Measurements from ENCODE around the gene BST1.
A peak's percentile ranks its signal among the peaks of the same experiment; 100 is the strongest.
"Not testable (repeated sequence)": the region's sequence is repeated elsewhere in the genome, so short reads cannot be mapped to it uniquely, and the experiment has no call there.

The BST1 gene

DNA sequence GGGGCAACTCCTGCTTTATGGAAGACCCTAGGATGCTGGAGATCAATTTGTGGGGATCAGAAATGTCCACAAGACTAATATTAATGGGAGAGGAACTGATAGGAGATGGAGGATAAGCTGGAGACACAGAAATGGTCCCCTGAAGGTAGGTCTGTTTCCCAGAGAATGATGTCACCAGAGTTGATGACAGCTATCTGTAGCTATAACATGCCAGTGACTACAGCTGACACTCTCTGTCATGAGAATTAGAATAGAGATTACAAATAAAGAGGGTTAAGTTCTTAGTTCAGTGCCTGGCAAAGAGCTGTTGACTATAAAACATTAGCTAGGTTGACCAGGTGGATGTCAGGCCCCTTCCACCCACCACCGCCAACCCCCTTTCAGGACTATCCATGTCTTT is 9.3 kb downstream of the BST1 start:
- no peak for DNase-seq (ENCODE audit: low read depth in 2 of 2)

GRCh38 chr4:15714141-15714540 is 11.3 kb downstream of the BST1 start:
- DNase-seq (ENCODE audit: low read depth in 2 of 2), result no peak

DNA sequence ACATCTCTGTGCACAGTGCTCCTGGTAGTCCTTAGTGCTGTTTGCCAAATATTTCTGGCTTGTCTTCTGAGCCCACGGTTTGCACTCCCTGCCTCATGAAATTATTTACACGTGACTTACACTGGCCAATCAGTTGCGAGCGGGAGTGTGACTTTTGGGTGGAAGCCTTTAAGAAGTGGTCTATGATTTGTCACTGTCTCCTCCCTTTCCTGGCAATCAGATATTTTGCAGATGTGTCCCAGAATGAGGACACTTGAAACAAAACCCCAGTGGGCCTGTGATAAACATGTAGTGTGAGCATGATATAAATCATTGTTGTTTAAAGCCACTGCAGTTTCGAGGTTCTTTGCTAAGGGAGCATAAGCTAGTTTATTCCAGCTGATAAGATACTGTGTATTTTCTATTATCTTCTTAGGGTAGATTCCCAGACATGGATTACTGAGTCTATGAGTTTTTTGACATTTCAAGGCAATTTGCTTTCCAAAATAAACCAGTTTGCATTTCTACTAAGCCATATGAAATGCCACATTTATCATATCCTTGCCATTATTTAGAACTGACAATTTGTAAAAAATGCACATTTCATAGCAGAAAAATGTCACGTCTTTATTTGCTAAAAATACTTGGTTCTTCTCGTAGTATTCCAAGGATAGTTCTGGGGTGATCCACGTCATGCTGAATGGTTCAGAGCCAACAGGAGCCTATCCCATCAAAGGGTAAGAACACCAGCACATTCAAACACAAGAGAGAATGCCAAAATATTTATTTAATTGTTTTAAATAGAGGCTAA is 12.0 kb downstream of the BST1 start:
- no peak for DNase-seq (ENCODE audit: low read depth in 2 of 2)

DNA sequence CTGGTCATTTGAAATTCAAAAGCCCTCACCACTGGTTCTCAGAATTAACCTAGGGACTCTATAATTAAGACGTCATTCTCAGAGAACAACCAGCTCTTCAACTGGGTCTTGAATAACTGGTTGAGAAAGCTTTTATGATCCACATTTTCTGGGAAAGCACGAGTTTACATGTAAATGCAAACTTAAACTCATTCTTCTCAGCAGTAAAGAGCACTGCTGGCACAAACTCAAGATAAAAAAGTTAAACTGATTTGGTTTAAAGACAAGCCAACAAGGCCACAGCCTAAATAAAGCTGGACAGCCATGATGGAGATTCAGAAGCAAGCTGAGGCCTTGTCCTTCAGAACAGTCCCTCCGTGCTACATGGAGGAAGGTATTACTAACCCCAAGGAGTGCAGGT is 13.2 kb downstream of the BST1 start:
- no peak for DNase-seq (ENCODE audit: low read depth in 2 of 2)

DNA sequence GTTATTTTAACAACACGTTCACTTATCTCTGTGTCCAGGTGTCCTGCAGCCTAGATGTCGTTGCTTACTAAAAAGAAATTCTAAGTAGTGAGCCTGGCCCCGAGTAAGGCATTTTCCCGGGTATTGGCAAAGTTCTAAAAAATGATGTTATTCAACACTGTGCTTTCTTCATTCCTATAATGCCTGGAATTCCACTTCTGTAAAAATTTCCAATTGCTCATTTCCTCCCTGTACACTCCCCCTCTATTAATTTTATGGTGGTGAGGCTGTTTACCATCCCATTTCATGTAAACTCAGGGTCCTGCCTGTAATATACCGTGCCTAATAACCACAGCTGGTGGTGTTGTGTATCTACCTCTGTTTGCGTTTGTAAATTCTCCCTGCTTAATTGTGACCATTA is 14.2 kb downstream of the BST1 start:
- no peak for DNase-seq (ENCODE audit: low read depth in 2 of 2)

DNA sequence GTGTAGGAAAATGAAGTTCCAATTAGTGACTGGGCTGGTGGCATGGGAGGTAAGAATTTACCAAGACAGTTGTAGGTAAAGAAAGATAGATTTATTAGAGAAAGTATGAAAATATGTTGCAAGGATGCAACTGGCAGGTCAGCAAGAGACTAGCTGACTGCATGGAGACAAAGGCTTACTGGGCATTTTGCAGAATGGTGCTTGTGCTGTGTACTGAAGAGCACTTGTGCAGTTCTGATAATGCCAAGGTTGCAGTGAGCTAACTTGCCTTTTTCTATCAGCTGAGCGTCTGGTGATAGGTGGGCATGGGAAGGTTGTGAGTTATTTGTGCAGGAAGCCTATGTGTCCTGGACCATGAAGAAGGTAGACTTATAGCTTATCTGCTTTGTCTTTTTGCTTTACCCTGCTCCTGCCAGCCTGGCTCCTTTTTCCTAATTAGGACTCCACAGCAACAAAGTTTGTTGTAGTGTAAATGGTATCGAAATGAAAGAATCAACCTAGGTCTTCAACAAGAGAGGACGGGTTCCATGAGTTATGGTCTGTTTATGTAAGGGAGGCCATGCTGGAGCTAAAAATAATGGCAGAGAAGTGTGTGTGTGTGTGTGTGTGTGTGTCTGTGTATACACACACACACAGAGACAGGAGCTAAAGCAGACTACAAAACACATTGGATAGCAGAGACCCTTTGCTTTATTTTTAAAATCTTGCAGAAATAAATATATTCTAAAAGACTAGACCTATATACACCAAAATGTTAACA is 15.0 kb downstream of the BST1 start:
- DNase-seq (ENCODE audit: low read depth in 2 of 2), result no peak

DNA sequence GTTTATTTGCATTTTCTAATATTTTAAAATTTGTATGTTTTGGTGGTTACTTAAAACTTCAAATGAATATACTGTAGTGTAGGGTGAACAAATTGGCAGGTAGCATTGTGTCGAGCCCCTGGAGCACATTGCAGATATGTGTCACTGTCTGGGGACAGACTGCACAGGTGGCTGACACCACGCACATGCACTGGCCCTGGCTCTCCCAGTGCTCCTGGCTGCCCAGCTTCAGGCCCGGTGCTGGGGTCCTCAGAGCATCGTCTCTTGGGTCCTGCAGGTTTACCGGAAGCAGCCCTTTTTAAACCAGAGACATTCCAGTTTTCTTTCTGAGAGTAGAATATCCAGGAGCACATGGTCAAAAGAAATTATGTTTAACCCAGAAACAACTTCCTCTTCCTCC is 15.6 kb downstream of the BST1 start:
- DNase-seq (ENCODE audit: low read depth in 2 of 2), result no peak

GRCh38 chr4:15718959-15719358 is 16.1 kb downstream of the BST1 start:
- DNase-seq (ENCODE audit: low read depth in 2 of 2), result no peak

DNA sequence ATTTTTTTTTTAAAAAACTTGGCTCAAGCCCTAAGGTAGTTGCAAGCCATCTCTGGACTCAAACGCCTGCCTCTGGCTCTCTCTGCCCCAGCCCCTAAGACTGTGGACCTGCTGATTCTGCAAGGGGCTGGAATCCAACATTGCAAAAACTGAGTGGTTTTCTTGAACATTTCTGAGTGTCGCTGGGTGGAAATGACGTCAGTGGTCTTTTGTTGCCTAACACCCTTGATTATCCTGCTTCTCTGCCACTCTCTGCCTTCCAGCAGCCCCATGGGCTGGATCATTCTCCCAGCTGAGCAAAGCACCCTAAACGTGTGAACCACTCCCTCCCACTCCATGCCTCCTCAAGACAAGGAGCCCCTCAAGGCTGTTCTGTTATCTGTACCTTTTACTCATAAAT is 16.6 kb downstream of the BST1 start:
- DNase-seq (ENCODE audit: low read depth in 2 of 2), result no peak

- DNase-seq (ENCODE audit: low read depth in 2 of 2), result no peak
Observed at GRCh38 chr4:15720851-15721250, 18.0 kb downstream of the BST1 start.

DNA sequence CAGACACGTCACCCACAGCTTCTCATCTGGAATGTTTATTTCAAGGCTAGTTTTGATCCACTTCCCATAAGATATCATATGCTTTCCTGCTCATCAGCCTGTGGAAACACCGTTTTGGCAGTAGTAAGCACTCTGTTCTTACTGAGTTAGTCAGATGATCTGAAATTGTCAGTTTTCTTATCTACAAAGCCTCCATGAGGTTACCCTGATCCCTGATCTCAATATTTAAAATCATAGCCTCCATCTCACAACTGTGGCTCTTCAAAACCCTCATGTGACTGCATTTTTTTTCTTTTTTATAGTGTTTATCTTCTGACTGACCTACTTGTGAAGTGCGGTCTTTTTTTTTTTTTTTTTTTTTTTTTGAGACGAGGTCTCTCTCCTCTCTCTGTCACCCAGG is 22.7 kb downstream of the BST1 start:
- no peak for DNase-seq (ENCODE audit: low read depth in 2 of 2)

DNA sequence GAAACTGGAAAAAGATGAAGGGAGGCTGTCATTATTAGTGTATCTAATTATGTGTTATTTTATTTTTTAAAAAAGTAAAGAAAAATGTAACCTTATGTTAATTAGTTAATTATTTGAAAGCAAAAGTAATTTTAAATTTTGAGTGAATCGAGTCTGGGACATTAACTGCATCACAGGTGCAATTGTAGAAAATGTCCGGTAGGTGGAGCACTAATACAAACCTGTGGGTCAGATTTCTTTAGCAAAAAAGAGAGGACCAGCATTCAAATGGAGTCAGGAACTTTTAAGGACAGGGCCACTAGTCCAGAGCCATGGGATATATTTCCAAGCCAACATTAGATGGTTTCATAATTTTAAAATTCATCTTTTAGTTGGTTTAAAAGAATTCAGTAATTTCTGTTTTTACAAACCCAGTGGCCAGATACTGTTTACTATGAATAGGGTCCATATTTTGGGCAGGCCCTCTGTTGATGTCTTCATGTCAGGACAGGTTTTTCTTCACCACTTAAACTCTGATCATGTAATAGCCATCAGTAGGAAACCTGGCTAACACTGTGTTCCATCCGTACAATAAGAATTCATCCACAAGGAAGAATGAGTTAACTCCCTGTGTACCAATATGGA is 27.2 kb downstream of the BST1 start:
- DNase-seq (ENCODE audit: low read depth in 2 of 2), result no peak

DNA sequence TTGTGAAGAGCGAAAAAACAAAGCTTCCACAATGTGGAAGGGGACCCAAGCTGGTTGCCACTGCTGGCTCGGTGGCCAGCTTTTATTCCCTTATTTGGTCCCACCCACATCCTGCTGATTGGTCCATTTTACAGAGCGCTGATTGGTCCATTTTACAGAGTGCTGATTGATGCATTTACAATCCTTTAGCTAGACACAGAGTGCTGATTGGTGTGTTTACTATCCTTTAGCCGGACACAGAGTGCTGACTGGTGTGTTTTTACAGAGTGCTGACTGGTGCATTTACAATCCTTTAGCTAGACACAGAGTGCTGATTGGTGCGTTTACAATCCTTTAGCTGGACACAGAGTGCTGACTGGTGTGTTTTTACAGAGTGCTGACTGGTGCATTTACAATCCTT is 30.2 kb downstream of the BST1 start:
- not testable (repeated sequence) for DNase-seq (ENCODE audit: low read depth in 2 of 2)

DNA sequence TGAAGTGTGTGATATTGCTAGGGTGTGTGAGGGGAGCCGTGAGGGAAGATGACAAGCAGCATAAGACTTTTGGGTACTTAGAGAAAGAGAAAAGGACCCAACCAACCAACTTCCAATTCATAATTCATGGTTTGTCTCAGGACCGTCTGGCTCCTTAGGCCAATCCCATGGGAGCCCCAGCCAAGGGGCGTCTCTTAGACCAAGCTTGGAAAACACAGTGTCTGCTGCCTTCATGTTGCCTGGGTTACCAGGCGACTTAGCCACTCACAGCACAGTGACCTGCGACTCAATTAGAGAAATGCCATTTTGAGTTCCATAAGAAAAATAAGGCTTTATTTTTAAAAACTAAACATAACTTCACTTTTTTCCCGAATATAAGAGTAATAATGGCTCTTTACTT is 32.7 kb downstream of the BST1 start:
- DNase-seq (ENCODE audit: low read depth in 2 of 2), result no peak

- DNase-seq (ENCODE audit: low read depth in 2 of 2), result no peak
Observed at GRCh38 chr4:15736514-15737050, 33.7 kb downstream of the BST1 start.

DNA sequence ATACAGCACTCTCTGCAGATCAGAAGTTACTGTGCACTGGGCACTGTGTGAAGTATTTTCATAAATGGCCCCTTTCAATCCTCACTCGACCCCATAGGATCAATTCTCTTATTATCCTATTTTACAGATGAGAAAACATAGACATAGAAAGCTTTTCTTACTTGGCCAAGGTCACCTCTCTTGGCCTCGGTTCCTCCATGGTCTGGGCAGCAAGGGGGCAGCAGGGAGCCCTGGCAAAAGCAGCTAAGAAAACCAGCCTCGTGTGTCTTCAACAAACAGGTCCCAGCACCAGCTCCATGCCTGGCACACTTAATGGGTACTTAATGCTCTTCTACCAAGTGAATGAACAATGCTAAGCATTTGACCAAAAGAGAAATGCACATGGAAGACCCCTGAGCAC is 34.4 kb downstream of the BST1 start:
- DNase-seq (ENCODE audit: low read depth in 2 of 2), result no peak

DNA sequence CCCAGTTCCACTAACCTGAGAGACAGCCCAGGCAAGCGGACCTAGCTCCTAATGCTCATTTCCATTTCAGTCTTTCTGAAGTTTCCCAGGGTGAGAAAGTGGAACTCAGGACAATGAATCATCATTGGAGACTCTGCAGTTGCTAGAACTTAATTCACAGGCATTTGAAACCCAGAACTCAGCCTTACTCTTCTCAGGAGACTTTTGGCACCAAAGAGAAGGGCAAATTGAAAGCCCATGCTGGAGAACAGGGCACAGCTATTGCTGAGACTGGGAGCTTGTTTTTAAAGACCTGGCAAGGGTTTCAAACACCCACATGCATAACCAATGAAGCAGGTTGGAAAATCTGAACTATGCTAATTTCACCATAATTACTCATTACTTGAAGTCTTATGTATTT is 36.0 kb downstream of the BST1 start:
- peak in 1 of 2 donors; percentile 17 for DNase-seq (ENCODE audit: low read depth in 2 of 2)

GRCh38 chr4:15740764-15741404 is 38.0 kb downstream of the BST1 start:
- no peak for DNase-seq (ENCODE audit: low read depth in 2 of 2)

DNA sequence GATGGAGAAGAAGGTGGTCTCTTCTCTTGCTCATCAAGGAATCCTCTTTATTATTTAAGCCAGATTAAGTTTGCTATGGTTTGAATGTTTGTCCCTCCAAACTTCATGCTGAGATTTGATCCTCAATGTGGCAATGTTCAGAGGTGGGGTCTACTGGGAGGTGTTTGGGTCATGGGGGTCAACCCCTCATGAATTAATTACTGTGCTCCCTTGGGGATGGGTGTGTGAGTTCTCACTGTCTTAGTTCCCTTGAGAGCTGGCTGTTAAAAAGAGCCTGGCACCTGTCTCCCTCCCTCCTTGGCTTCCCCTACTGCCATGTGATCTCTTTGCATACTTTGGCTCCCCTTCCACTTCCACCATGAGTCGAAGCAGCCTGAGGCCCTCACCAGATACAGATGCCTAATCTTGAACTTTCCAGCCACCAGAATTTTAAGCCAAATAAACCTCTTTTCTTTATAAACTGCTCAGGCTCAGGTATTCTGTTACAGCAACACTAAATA is 39.3 kb downstream of the BST1 start:
- no peak for DNase-seq (ENCODE audit: low read depth in 2 of 2)

DNA sequence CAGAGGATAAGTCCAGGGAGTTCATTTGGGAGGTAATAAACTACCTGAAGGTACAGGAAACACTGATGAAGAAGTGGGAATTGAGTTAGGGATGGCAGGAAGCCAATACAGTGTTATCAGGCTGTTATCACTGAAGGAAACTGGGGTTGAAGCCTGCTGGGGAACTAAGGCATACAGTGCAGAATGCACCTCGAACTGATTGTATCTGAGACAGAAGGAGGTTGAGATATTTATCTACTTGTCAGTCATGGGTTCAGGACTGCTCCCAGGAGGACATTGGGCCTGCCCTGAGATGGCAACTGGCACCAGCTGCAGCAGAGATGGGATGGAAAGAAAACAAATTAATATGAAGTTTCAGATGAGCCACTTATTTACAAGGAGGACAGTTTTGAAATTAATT is 39.8 kb downstream of the BST1 start:
- DNase-seq (ENCODE audit: low read depth in 2 of 2), result no peak

GRCh38 chr4:15744016-15744545 is 41.2 kb downstream of the BST1 start:
- DNase-seq (ENCODE audit: low read depth in 2 of 2), result no peak

- DNase-seq (ENCODE audit: low read depth in 2 of 2), result no peak
Observed at GRCh38 chr4:15746110-15746509, 43.2 kb downstream of the BST1 start.
